ENCODE results near the gene BCKDHB.

DNA sequence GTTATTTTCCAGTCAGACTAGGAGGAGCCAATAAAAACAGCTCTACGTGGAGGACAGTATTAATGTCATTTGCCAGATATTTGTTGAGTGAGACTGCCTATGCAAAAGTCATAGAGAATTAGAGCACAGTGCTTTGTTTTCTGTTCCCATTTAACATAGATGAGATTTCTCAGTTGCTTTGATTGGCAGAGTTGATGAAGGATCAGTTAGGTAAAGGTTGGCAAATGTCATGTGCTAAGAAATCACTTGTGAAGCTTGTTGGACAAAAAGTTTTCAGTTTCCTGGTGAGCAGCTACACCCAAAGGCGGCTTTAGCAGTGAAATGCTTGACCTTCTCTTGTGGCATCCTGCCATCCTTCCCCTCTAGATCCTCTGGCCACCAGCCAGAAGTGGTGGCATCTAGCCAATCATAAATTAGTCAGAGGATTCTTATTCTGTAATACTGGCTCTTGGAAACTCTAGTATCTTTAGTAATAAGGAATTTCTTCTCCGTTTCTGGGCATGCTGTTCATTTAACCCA is 37.0 kb downstream of the BCKDHB start:
- no peak for TF ChIP-seq CTCF (IDR thresholded peaks at IDR 0.05)
- TF ChIP-seq POLR2A (IDR thresholded peaks at IDR 0.05) = no peak

Measured in prostate gland (tissue), 2 donors.